ENCODE measurements around the gene DCLK1. TPM values are rescaled to one million over a fixed set of nuclear protein-coding genes. Genes with fewer than 3 reads are reported as not detected.

Gene DCLK1
- total and polyA plus RNA-seq, 12 donors = 0.68 to 22.6 (median 2.3) TPM

GRCh38 chr13:35917942-35918645 is 213.1 kb downstream of the DCLK1 start:
- no peaks in the 10 kb centered on the region for H3K9me3 ChIP-seq (replicated peaks in 1 of 3)
- H3K36me3 ChIP-seq (replicated peaks in 1 of 2) = no peaks in the 10 kb centered on the region
- intact Hi-C loops (cut with DNase I) = no loop called here
- no peak overlapping the region for H3K4me3 ChIP-seq
- H3K27ac ChIP-seq = no peak overlapping the region
- 78 to 88% (median 82%) methylated on average over 8 of the region's 8 CpGs for WGBS, 4 donors
- no peaks in the 10 kb centered on the region for H3K27me3 ChIP-seq
- no peaks in the 10 kb centered on the region for H3K4me1 ChIP-seq (replicated peaks in 1 of 2)
- TF ChIP-seq POLR2A (IDR thresholded peaks at IDR 0.05) (no peak), CTCF (IDR thresholded peaks at IDR 0.05) (no peak)
- no peak for DNase-seq

- Histone ChIP-seq H3K4me3 (no peak overlapping the region), H3K36me3 (replicated peaks in 1 of 2) (no peaks in the 10 kb centered on the region), H3K27me3 (no peaks in the 10 kb centered on the region), H3K9me3 (replicated peaks in 1 of 3) (no peaks in the 10 kb centered on the region), H3K27ac (no peak overlapping the region), H3K4me1 (replicated peaks in 1 of 2) (no peaks in the 10 kb centered on the region)
- intact Hi-C loops (cut with DNase I) = no loop called here
- TF ChIP-seq CTCF (IDR thresholded peaks at IDR 0.05) (no peak), POLR2A (IDR thresholded peaks at IDR 0.05) (no peak)
- no peak for DNase-seq
- 64 to 70% (median 67%) methylated on average over 13 of the region's 13 CpGs for WGBS, 4 donors
These were observed 213.8 kb downstream of the DCLK1 start for GRCh38 chr13:35917252-35917941.

- H3K9me3 ChIP-seq (replicated peaks in 1 of 3) = no peaks in the 10 kb centered on the region
- WGBS, 4 donors = 63 to 81% (median 71%) methylated on average over 2 of the region's 2 CpGs
These were observed 215.0 kb downstream of the DCLK1 start for GRCh38 chr13:35916146-35916545.

More at GRCh38 chr13:35916146-35916545, 215.0 kb downstream of the DCLK1 start:
- Histone ChIP-seq H3K27me3 (no peaks in the 10 kb centered on the region), H3K27ac (no peak overlapping the region), H3K36me3 (replicated peaks in 1 of 2) (no peaks in the 10 kb centered on the region), H3K4me1 (replicated peaks in 1 of 2) (no peaks in the 10 kb centered on the region), H3K4me3 (no peak overlapping the region)
- TF ChIP-seq POLR2A (IDR thresholded peaks at IDR 0.05) = no peak
- TF ChIP-seq CTCF (IDR thresholded peaks at IDR 0.05) = no peak
- no peak for DNase-seq
- intact Hi-C loops (cut with DNase I) = no loop called here

All from adrenal gland (tissue), 12 donors.